ENCODE results near the gene KRTAP10-11.
"Not testable (repeated sequence)": the region's sequence is repeated elsewhere in the genome, so short reads cannot be mapped to it uniquely, and the experiment has no call there.

KRTAP10-11 gene

DNA sequence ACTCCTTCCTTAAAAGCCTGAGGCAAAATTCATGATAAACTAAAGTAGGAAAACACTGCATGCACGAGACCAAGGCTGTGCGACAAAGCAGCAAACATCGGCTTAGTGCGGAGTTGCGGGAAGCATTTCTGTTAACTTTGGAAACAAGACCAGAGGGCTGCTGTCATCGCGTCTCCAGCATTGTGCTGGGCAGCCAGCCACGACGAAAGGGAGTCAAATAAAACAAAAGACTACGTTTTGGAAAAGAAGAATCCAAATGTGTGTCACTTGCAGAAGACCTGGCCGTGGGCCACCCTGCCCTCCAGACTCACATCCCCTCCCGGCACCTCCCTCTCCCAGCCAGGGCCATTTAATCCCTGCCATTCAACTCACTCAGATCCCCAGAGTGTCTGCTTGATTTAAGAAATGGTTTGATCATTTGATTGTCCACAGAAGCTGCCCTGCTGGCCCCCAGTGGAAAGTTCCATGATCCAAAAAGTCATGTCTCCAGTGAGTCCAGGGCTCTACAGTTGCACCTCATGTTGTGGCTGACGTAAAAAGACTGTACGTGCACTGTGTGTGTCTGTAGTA lies 2.4 kb upstream of the KRTAP10-11 start:
- DNase-seq: no peak

DNA sequence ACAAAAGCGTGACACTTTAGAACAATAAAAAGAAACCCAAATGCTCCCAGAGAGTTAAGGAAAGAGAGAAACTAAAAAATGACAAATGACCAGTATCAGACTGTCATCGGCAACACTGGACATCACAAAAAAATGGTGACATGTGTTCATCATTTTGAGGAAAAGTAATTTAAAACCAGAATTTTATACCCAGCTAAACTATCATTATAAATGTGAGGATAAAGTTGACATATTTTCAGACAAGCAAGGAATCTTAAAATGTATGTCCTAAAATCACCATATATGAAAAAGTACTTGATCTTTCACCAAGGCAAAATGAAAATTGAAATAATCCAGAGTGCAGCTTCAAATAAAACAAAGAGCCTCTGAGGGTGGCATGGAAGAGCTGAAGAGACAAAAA lies 1.3 kb upstream of the KRTAP10-11 start:
- DNase-seq: no peak

DNA sequence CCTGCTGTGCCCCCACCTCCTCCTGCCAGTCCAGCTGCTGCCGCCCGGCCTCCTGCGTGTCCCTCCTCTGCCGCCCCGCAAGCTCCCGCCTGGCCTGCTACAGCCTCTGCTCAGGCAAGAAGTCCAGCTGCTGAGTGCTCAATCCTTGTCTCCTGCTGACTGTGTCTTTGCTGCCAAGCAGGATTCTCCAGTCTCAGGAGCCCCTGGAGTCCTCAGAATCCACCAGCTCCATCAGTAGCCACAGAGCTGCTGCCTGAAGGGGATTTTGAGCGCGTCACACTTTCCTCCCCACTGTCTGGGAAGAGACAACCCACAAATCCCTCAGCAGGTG lies 973 bp downstream of the KRTAP10-11 start:
- no peak for DNase-seq

- no peak for DNase-seq
Measured at GRCh38 chr21:44648557-44649311, 2.5 kb downstream of the KRTAP10-11 start.

GRCh38 chr21:44649521-44650100 lies 3.4 kb downstream of the KRTAP10-11 start:
- DNase-seq: no peak

- no peak for DNase-seq
Measured at GRCh38 chr21:44650265-44650972, 4.2 kb downstream of the KRTAP10-11 start.

- DNase-seq: no peak
Measured at GRCh38 chr21:44650973-44651675, 4.9 kb downstream of the KRTAP10-11 start.

GRCh38 chr21:44653123-44653522 lies 6.9 kb downstream of the KRTAP10-11 start:
- no peak for DNase-seq

DNA sequence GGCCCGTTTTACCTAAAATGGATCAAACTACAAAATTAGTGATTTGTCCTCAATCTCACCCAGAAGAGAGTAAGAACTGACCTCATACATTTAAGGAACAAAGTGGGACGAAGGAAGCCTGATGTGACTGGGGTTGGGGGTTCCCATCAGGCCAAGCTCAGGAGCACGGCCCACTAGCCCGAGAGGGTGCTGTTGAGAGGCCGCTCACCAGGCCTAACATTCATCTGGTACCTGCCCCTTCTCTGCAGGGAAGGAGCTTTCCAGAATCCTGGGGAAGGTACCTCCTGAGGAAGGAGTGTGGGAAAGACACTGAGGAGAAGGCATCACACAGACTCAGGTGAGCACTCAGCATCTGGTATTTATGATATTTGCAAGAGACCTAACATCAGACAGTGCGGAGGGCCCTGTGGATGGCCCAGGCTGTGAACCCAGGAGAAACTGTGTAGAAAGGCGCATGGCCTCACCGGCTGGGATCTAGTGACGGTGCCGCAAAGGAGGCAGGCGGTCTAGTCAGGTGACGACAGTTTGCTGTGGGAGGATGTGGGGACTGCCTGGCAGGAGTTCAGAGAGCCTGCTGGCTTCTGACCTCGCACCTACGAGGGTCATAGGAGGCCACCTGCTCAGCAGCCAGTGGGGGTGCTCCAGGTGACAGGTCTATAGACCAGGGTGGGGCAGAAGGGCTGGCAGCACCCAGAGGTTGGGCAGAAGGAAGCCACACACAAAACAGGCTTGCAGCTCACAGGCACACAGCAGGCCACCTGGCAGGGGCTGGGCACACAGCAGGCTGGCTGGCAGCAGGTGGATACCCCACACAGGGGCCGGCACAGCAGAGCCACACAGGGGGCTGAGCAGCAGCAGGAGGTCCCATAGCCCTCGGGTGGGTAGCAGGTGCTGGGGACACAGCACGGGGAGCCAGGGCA lies 7.7 kb downstream of the KRTAP10-11 start:
- DNase-seq: peak; percentile 5

- no peak for DNase-seq
Measured at GRCh38 chr21:44654576-44655175, 8.5 kb downstream of the KRTAP10-11 start, which contains the start of gene KRTAP12-4. TSS of gene KRTAP12-4 (minus strand) at chr21:44654659. CDS start at chr21:44654614, 45 bp downstream.

DNA sequence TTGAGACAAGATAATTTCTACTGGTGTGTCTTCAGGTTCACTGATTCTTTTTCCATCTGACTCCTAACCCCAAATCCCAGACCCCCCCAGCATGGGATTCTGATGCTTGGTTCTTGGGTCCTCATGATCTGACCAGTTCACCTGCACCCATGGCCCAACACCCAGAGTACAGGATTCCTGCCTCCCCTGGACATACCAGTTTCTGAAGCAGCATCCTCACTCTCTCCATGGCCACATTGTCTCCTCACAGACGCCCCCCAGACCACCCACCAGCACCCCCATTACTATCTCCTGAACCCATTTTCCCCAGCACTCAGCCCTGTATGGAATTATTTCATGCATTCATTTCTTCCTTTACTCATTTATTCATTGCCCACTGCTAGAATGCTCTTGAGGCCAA lies 10.7 kb downstream of the KRTAP10-11 start:
- DNase-seq: no peak

DNA sequence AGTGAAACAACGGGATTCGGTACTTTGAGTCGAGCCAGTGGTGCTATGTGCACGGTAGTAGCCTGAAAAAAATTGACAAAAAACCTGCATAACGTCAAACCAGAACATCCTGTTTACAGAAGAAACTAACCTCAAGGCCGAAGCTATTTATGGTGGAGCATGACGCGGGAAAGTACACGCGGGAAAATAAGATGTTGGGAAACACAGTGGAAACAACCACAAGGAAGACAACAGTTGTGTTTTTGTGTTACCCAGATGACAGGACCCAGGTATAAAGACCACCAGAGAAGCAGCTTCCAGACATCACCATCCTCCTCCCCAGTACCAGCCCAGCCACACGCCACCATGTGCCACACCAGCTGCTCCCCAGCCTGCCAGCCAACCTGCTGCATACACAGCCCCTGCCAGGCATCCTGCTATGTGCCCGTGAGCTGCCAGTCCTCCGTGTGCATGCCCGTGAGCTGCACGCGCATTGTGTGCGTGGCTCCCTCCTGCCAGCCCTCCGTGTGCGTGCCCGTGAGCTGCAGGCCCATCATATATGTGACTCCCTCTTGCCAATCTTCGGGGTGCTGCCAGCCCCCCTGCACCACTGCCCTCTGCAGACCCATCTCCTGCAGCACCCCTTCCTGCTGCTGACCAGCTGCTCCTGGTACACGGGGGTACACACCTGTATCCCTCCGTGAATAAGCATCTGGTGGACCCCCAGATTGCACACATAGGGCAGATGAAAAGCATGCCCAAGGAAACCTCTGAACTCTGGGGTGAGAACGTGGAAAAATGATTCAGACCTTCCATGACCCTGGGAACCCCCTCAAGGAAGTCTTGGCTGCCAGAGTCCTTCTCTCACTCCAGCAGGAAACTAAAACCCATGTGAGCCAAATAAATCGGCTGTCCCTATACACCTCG lies 11.7 kb downstream of the KRTAP10-11 start, which contains the start of gene KRTAP12-3:
KRTAP12-3 (plus strand) TSS at position 298 of the 906 bp plus-strand sequence; CDS start at position 346, 48 bp downstream.
- no peak for DNase-seq

GRCh38 chr21:44658541-44658910 lies 12.3 kb downstream of the KRTAP10-11 start:
- DNase-seq: no peak

GRCh38 chr21:44658913-44659595 lies 12.8 kb downstream of the KRTAP10-11 start:
- no peak for DNase-seq

DNA sequence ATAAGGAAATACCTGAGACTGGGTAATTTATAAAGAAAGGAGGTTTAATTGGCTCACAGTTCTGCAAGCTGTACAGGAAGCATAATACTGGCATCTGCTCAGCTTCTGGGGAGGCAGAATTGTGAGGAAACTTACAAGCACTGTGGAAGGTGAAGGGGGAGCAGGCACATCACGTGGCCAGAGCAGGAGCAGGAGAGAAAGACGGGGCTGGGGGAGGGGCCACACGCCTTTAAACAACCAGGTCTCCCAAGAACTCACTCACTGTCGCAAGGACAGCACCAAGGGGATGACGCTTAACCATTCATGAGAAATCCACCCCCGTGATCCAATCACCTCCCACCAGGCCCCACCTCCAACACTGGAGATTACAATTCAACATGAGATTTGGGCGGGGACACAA lies 15.4 kb downstream of the KRTAP10-11 start:
- DNase-seq: not testable (repeated sequence)

- DNase-seq: no peak
Measured at GRCh38 chr21:44664691-44665090, 18.5 kb downstream of the KRTAP10-11 start.

DNA sequence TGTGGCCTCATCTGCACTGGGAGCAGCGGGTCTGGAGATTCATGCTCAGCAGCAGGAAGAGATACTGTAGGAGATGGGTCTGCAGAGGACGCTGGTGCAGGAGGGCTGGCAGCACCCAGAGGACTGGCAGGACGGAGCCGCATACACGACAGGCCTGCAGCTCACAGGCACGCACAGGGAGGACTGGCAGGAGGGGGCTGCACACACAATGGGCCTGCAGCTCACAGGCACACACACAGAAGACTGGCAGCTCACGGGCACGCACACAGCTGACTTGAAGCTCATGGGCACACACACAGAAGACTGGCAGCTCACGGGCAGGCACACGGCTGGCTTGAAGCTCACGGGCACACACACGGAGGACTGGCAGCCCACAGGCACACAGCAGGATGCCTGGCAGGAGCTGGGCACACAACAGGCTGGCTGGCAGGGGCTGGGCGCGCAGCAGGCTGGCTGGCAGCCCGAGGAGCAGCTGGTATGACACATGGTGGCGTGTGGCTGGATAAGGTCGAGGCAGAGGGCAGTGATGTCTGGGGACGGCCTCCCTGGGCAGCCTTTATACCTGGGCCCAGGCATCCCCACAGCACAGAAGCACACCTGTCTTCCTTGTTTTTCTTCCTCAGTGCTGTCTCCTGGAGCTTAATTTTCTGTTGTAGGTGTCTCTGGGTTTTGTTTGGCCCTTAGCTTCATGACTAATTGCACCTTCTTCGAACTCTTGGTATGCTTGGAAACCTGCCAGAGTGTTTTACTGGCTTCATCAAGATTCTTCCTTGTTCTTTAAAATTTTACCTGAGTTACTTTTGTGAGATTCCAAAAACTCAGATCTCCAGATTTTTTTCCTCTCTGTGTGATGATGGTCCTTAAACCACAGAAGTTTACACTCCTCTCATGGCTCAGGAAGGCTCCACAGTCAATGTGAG lies 20.4 kb downstream of the KRTAP10-11 start, which contains the start of gene KRTAP12-2:
KRTAP12-2 (minus strand) TSS at position 527 of the 920 bp plus-strand sequence; CDS start at position 486, 41 bp downstream.
- no peak for DNase-seq

DNA sequence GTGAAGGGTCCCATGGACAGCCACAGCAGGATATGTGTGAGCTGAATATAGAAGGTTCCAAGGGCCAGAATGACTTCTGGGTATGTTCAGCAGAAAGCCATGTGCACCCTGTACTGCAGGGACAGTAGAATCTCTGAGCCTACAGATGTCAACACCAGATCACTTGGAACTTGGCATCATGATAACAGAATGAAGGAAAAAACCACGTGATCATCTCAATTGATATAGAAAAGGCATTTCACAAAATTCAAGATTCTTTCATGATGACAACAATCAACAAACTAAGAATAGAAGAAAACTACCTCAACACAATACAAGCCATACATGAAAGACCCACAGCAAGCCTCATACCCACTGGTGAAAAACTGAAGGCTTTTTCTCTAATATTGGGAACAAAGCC lies 21.4 kb downstream of the KRTAP10-11 start:
- DNase-seq: no peak
